Panc1 (cell line): Measurements from ENCODE around the gene CROCC.

ENCODE experiments used
- POLR2AphosphoS5 ChIP-seq: IDR thresholded peaks from 2 replicates; pipeline ENCODE4 v1.6.1; 2012; ENCODE audit warnings: mild to moderate bottlenecking, low read depth, low read length, moderate library complexity
- SIN3A ChIP-seq: IDR thresholded peaks from 2 replicates; pipeline ENCODE4 v1.6.1; 2012; ENCODE audit warnings: low read depth, mild to moderate bottlenecking, low read length, moderate library complexity, borderline replicate concordance; ENCODE audit not compliant: insufficient read depth
- TF ChIP-seq, protein P1 (sequence below): fragments of 450-650 bp; IDR thresholded peaks from 2 replicates; pipeline ENCODE4 v1.5.1; 2017; ENCODE audit warnings: mild to moderate bottlenecking
- TF ChIP-seq, protein P2 (sequence below), 2 experiments: IDR thresholded peaks; 2 replicates each; pipeline ENCODE4 v1.6.1; 2011 to 2012; ENCODE audit warnings: low read depth in 2 of 2, control low read depth in 1 of 2, low read length in 1 of 2, mild to moderate bottlenecking in 1 of 2, moderate library complexity in 1 of 2; ENCODE audit not compliant: insufficient read depth in 1 of 2

- TF ChIP-seq, protein P1, sequence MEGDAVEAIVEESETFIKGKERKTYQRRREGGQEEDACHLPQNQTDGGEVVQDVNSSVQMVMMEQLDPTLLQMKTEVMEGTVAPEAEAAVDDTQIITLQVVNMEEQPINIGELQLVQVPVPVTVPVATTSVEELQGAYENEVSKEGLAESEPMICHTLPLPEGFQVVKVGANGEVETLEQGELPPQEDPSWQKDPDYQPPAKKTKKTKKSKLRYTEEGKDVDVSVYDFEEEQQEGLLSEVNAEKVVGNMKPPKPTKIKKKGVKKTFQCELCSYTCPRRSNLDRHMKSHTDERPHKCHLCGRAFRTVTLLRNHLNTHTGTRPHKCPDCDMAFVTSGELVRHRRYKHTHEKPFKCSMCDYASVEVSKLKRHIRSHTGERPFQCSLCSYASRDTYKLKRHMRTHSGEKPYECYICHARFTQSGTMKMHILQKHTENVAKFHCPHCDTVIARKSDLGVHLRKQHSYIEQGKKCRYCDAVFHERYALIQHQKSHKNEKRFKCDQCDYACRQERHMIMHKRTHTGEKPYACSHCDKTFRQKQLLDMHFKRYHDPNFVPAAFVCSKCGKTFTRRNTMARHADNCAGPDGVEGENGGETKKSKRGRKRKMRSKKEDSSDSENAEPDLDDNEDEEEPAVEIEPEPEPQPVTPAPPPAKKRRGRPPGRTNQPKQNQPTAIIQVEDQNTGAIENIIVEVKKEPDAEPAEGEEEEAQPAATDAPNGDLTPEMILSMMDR: no peak
- TF ChIP-seq POLR2AphosphoS5 (no peak), SIN3A (no peak)
- TF ChIP-seq, protein P2, sequence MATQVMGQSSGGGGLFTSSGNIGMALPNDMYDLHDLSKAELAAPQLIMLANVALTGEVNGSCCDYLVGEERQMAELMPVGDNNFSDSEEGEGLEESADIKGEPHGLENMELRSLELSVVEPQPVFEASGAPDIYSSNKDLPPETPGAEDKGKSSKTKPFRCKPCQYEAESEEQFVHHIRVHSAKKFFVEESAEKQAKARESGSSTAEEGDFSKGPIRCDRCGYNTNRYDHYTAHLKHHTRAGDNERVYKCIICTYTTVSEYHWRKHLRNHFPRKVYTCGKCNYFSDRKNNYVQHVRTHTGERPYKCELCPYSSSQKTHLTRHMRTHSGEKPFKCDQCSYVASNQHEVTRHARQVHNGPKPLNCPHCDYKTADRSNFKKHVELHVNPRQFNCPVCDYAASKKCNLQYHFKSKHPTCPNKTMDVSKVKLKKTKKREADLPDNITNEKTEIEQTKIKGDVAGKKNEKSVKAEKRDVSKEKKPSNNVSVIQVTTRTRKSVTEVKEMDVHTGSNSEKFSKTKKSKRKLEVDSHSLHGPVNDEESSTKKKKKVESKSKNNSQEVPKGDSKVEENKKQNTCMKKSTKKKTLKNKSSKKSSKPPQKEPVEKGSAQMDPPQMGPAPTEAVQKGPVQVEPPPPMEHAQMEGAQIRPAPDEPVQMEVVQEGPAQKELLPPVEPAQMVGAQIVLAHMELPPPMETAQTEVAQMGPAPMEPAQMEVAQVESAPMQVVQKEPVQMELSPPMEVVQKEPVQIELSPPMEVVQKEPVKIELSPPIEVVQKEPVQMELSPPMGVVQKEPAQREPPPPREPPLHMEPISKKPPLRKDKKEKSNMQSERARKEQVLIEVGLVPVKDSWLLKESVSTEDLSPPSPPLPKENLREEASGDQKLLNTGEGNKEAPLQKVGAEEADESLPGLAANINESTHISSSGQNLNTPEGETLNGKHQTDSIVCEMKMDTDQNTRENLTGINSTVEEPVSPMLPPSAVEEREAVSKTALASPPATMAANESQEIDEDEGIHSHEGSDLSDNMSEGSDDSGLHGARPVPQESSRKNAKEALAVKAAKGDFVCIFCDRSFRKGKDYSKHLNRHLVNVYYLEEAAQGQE (IDR thresholded peaks at IDR 0.05; ENCODE audit: insufficient read depth in 1 of 2, low read depth in 2 of 2, low read length in 1 of 2): no peak
These were observed 3.4 kb upstream of the CROCC start for GRCh38 chr1:16918371-16918770.
